GM12878 (cell line): Measurements from ENCODE around the gene CGA. TPM values are rescaled to one million over a fixed set of nuclear protein-coding genes. Genes with fewer than 3 reads are reported as not detected.

Experiments
- ATAC-seq: fragments of 200-7000 bp; cut with Tn5 transposase; 3 replicates; pipeline ENCODE4 v1.9.1; 2020; ENCODE audit warnings: mild to moderate bottlenecking, moderate library complexity
- BruUV-seq: library from RNA; stranded (reverse); fragments of 400-500 nt; replicated peaks from 2 replicates; lab custom pipeline; 2021; lab: Mats Ljungman, UMichigan
- CTCF ChIA-PET: fragments of 300-600 bp; sonication (Branson Sonifier 250); formaldehyde crosslinking; extraction: SDS; loops from one replicate; lab custom pipeline; 2021; ENCODE audit warnings: inconsistent platforms; lab: Yijun Ruan, JAX
- POLR2A ChIA-PET: fragments of 350-600 bp; formaldehyde crosslinking; extraction: SDS; loops from one replicate; lab custom pipeline; 2021; ENCODE audit warnings: inconsistent platforms; lab: Charles Lee
- RAD21 ChIA-PET: fragments of 300-600 bp; sonication (Branson Sonifier 250); formaldehyde crosslinking; loops from one replicate; lab custom pipeline; 2023; ENCODE audit warnings: antibody characterized with exemption; ENCODE audit not compliant: unreplicated experiment; lab: Charles Lee
- SMC1A ChIA-PET: fragments of 300-600 bp; sonication (Branson Sonifier 250); formaldehyde crosslinking; loops from one replicate; lab custom pipeline; 2023; ENCODE audit not compliant: unreplicated experiment, uncharacterized antibody; lab: Charles Lee
- DNase-seq: peaks from one replicate; pipeline ENCODE4 v3.0.0-alpha.2; 2011; ENCODE audit warnings: low read depth, low spot score
- FAIRE-seq: peaks from 3 replicates; lab custom pipeline; 2011; peaks lifted over from hg19 to GRCh38; lab: Jason Lieb, UNC
- H2AFZ ChIP-seq: 2 replicates; pipeline ENCODE4 v1.6.0; 2011; ENCODE audit warnings: low read depth, low read length, control low read depth; ENCODE audit not compliant: control insufficient read depth
- H3K27ac ChIP-seq: 2 replicates; pipeline ENCODE4 v1.5.1; 2011; ENCODE audit warnings: control low read depth; ENCODE audit not compliant: control insufficient read depth, insufficient read depth
- H3K27me3 ChIP-seq, 2 experiments: replicated peaks in 1 of 2; 2 replicates each; pipeline versions ENCODE4 v1.6.0 to v1.6.1; 2011; ENCODE audit warnings: low read length in 1 of 2; ENCODE audit not compliant: control insufficient read depth in 2 of 2, insufficient read depth in 2 of 2
- H3K36me3 ChIP-seq, 2 experiments: 2 replicates each; pipeline ENCODE4 v1.5.1; 2011; ENCODE audit warnings: low read length in 1 of 2; ENCODE audit not compliant: control insufficient read depth in 2 of 2, insufficient read depth in 2 of 2
- H3K4me1 ChIP-seq: 2 replicates; pipeline ENCODE4 v1.6.1; 2011; ENCODE audit warnings: mild to moderate bottlenecking, low read length, moderate library complexity, mixed read lengths; ENCODE audit not compliant: control insufficient read depth, insufficient read depth
- H3K4me2 ChIP-seq: 2 replicates; pipeline ENCODE4 v1.6.0; 2011; ENCODE audit warnings: control low read depth; ENCODE audit not compliant: control insufficient read depth, insufficient read depth
- H3K4me3 ChIP-seq: fragments of 200-600 bp; sonication (generic); 2 replicates; pipeline ENCODE4 v1.5.1; 2016
- H3K79me2 ChIP-seq: 2 replicates; pipeline ENCODE4 v1.6.0; 2011; ENCODE audit warnings: low read length; ENCODE audit not compliant: control insufficient read depth, insufficient read depth
- H3K9ac ChIP-seq: 2 replicates; pipeline ENCODE4 v1.8.0; 2011; ENCODE audit warnings: low read length, control low read depth, mixed read lengths; ENCODE audit not compliant: control insufficient read depth, insufficient read depth
- H3K9me3 ChIP-seq: replicated peaks from 3 replicates; pipeline ENCODE4 v1.5.1; 2011; ENCODE audit warnings: mild to moderate bottlenecking, low read length; ENCODE audit not compliant: control insufficient read depth, insufficient read depth
- H4K20me1 ChIP-seq: 2 replicates; pipeline ENCODE4 v1.6.0; 2011; ENCODE audit not compliant: control insufficient read depth, insufficient read depth
- FOXK2 ChIP-seq: fragments of 450-650 bp; IDR thresholded peaks from 2 replicates; pipeline ENCODE4 v1.6.1; 2017; ENCODE audit warnings: mild to moderate bottlenecking, moderate library complexity
- FOXM1 ChIP-seq: IDR thresholded peaks from 2 replicates; pipeline ENCODE4 v1.6.1; 2012; ENCODE audit warnings: low read depth, mild to moderate bottlenecking, inconsistent platforms, low read length, moderate library complexity
- GABPA ChIP-seq: IDR thresholded peaks from 2 replicates; pipeline ENCODE4 v1.6.1; 2014; ENCODE audit warnings: antibody characterized with exemption, low read depth, mild to moderate bottlenecking, inconsistent platforms
- GATAD2B ChIP-seq: fragments of 450-650 bp; conservative IDR thresholded peaks from 2 replicates; pipeline ENCODE4 v1.6.1; 2017; ENCODE audit warnings: low read depth, mild to moderate bottlenecking, moderate library complexity
- IKZF1 ChIP-seq: fragments of 450-650 bp; conservative IDR thresholded peaks from 2 replicates; pipeline ENCODE4 v1.6.1; 2017; ENCODE audit warnings: antibody characterized with exemption, mild to moderate bottlenecking
- POLR2AphosphoS2 ChIP-seq: IDR thresholded peaks from 2 replicates; pipeline ENCODE4 v1.6.1; 2011; ENCODE audit warnings: low read depth, mild to moderate bottlenecking, low read length, improper control_type of control experiment, moderate library complexity
- RFX5 ChIP-seq: IDR thresholded peaks from 2 replicates; pipeline ENCODE4 v1.6.1; 2011; ENCODE audit warnings: low read depth, low read length, improper control_type of control experiment
- SIN3A ChIP-seq: IDR thresholded peaks from 2 replicates; pipeline ENCODE4 v1.6.1; 2012; ENCODE audit warnings: low read depth, low read length, improper control_type of control experiment
- SMC3 ChIP-seq: IDR thresholded peaks from 2 replicates; pipeline ENCODE4 v1.6.1; 2011; ENCODE audit warnings: low read length, improper control_type of control experiment, borderline replicate concordance
- SREBF1 ChIP-seq: IDR thresholded peaks from 2 replicates; pipeline ENCODE4 v1.6.1; 2012; ENCODE audit warnings: mild to moderate bottlenecking, low read length
- SUPT20H ChIP-seq: IDR thresholded peaks from 2 replicates; pipeline ENCODE4 v1.6.1; 2011; ENCODE audit warnings: low read depth, mild to moderate bottlenecking, low read length, moderate library complexity, borderline replicate concordance; ENCODE audit not compliant: control insufficient read depth
- TARDBP ChIP-seq: IDR thresholded peaks from 2 replicates; pipeline ENCODE4 v1.6.1; 2016; ENCODE audit warnings: borderline replicate concordance
- TCF3 ChIP-seq: IDR thresholded peaks from 2 replicates; pipeline ENCODE4 v1.6.1; 2012; ENCODE audit warnings: low read depth, mild to moderate bottlenecking, low read length, borderline replicate concordance; ENCODE audit not compliant: insufficient read depth
- in situ Hi-C: fragments of 300-500 bp; cut with MboI; formaldehyde crosslinking; loops from 9 replicates; pipeline ENCODE4 v1.14.3; 2018; ENCODE audit warnings: mixed read lengths
- intact Hi-C: fragments of 100-400 bp; cut with micrococcal nuclease; formaldehyde crosslinking; loops from one replicate; pipeline ENCODE4 v1.14.2; 2022; ENCODE audit not compliant: unreplicated experiment
- polyA plus RNA-seq, 11 experiments: library from polyadenylated mRNA; depleted of rRNA in 4 of 11; unstranded in 6 of 11; stranded (reverse) in 5 of 11; fragments of >200 nt; fragmentation: Nextera tagmentation in 4 of 11; fragmentation: Illumina TruSeq in 1 of 11; extraction: Ambion mirVana in 4 of 11; extraction: Trizol in 1 of 11; gene quantifications; 1 replicate in 1 of 11; 2 replicates in 10 of 11; pipeline versions ENCODE4 v1.2.1 to v1.2.3, GENCODE V29; 2011 to 2016; ENCODE audit warnings: inconsistent platforms in 2 of 11, missing spikeins in 2 of 11, low read depth in 1 of 11
- total RNA-seq, 4 experiments: library from RNA; depleted of rRNA in 3 of 4; stranded (reverse); fragments of >200 nt in 3 of 4; fragmentation: Illumina TruSeq in 1 of 4; extraction: Trizol in 1 of 4; gene quantifications; 2 replicates each; pipeline versions ENCODE4 v1.2.1 to v1.2.3, GENCODE V29; 2013 to 2021
- TF ChIP-seq, protein P1 (sequence below): fragments of 450-650 bp; IDR thresholded peaks from 2 replicates; pipeline ENCODE4 v1.6.1; 2016; ENCODE audit warnings: mild to moderate bottlenecking, moderate library complexity, borderline replicate concordance
- TF ChIP-seq, protein P2 (sequence below): fragments of 450-650 bp; IDR thresholded peaks from 2 replicates; pipeline ENCODE4 v1.6.1; 2017; ENCODE audit warnings: mild to moderate bottlenecking, low read depth, inconsistent platforms; ENCODE audit not compliant: poor library complexity, severe bottlenecking
- TF ChIP-seq, protein P3 (sequence below): fragments of 450-650 bp; IDR thresholded peaks from 2 replicates; pipeline ENCODE4 v1.6.1; 2017; ENCODE audit warnings: mild to moderate bottlenecking, moderate library complexity

Gene CGA
- total and polyA plus RNA-seq, 10 of the 15 experiments (the other 5 are each of a cell fraction or from before 2014, with no cell fraction given): 0.10 to 0.27 (median 0.12) TPM; not detected in 6

DNA sequence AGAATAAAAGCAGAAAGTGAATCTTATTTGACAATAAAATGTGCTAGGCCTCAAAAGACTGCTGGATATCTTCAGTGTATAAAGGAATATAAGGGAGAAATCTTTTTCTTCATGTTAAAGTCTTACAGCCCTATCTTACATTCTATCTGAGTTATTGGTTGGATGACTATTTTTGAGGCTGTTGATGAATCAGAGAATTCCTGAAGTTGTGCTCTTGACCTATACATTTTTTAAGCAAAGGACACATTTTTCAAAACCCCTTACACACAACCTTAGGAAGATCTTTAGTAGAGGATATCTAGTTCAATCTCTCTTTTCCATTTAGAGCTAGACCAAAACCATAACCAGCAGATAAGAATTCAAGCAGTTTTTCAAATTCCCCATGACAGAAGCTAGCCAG lies 10.9 kb upstream of the CGA start:
- Histone ChIP-seq H4K20me1 (no peaks in the 10 kb centered on the region), H3K4me2 (no peak overlapping the region), H3K9me3 (no peaks in the 10 kb centered on the region), H3K4me1 (no peaks in the 10 kb centered on the region), H3K9ac (no peak overlapping the region), H3K4me3 (no peak overlapping the region), H3K79me2 (no peaks in the 10 kb centered on the region), H3K27me3 (no peaks in the 10 kb centered on the region), H3K27ac (no peak overlapping the region), H2AFZ (no peak overlapping the region), H3K36me3 (no peaks in the 10 kb centered on the region)
- CTCF ChIA-PET: interaction anchor here (1.1 to 1.5 kb wide), 3 partner anchors 10 to 30 kb away, joined by 3 to 6 read pairs (median 3); partner anchors contain the start of gene CGA
- no TSS peak for BruUV-seq
- FAIRE-seq: no peak
- no peak for DNase-seq
- in situ Hi-C loops (no loop called here), intact Hi-C loops (no loop called here)
- RAD21 ChIA-PET: no interaction called here
- no peak for ATAC-seq
- POLR2A ChIA-PET: interaction anchor here (0.6 kb wide), 1 partner anchor 647 kb away, joined by 4 read pairs; no protein-coding TSS in a partner anchor
- SMC1A ChIA-PET: interaction anchor here (1.2 to 2.6 kb wide), 2 partner anchors 11 to 13 kb away, joined by 3 to 8 read pairs; no protein-coding TSS in a partner anchor
- TF ChIP-seq POLR2AphosphoS2: no peak
- no peak for TF ChIP-seq SUPT20H
- TF ChIP-seq FOXK2: no peak
- TF ChIP-seq TCF3: no peak
- TF ChIP-seq TARDBP: no peak
- TF ChIP-seq SIN3A: no peak
- TF ChIP-seq SMC3: no peak
- TF ChIP-seq IKZF1: no peak
- TF ChIP-seq GABPA: no peak
- no peak for TF ChIP-seq GATAD2B
- TF ChIP-seq, protein P1, sequence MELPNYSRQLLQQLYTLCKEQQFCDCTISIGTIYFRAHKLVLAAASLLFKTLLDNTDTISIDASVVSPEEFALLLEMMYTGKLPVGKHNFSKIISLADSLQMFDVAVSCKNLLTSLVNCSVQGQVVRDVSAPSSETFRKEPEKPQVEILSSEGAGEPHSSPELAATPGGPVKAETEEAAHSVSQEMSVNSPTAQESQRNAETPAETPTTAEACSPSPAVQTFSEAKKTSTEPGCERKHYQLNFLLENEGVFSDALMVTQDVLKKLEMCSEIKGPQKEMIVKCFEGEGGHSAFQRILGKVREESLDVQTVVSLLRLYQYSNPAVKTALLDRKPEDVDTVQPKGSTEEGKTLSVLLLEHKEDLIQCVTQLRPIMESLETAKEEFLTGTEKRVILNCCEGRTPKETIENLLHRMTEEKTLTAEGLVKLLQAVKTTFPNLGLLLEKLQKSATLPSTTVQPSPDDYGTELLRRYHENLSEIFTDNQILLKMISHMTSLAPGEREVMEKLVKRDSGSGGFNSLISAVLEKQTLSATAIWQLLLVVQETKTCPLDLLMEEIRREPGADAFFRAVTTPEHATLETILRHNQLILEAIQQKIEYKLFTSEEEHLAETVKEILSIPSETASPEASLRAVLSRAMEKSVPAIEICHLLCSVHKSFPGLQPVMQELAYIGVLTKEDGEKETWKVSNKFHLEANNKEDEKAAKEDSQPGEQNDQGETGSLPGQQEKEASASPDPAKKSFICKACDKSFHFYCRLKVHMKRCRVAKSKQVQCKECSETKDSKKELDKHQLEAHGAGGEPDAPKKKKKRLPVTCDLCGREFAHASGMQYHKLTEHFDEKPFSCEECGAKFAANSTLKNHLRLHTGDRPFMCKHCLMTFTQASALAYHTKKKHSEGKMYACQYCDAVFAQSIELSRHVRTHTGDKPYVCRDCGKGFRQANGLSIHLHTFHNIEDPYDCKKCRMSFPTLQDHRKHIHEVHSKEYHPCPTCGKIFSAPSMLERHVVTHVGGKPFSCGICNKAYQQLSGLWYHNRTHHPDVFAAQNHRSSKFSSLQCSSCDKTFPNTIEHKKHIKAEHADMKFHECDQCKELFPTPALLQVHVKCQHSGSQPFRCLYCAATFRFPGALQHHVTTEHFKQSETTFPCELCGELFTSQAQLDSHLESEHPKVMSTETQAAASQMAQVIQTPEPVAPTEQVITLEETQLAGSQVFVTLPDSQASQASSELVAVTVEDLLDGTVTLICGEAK: no peak
- TF ChIP-seq, protein P2, sequence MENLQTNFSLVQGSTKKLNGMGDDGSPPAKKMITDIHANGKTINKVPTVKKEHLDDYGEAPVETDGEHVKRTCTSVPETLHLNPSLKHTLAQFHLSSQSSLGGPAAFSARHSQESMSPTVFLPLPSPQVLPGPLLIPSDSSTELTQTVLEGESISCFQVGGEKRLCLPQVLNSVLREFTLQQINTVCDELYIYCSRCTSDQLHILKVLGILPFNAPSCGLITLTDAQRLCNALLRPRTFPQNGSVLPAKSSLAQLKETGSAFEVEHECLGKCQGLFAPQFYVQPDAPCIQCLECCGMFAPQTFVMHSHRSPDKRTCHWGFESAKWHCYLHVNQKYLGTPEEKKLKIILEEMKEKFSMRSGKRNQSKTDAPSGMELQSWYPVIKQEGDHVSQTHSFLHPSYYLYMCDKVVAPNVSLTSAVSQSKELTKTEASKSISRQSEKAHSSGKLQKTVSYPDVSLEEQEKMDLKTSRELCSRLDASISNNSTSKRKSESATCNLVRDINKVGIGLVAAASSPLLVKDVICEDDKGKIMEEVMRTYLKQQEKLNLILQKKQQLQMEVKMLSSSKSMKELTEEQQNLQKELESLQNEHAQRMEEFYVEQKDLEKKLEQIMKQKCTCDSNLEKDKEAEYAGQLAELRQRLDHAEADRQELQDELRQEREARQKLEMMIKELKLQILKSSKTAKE: no peak
- no peak for TF ChIP-seq RFX5
- no peak for TF ChIP-seq FOXM1
- TF ChIP-seq, protein P3, sequence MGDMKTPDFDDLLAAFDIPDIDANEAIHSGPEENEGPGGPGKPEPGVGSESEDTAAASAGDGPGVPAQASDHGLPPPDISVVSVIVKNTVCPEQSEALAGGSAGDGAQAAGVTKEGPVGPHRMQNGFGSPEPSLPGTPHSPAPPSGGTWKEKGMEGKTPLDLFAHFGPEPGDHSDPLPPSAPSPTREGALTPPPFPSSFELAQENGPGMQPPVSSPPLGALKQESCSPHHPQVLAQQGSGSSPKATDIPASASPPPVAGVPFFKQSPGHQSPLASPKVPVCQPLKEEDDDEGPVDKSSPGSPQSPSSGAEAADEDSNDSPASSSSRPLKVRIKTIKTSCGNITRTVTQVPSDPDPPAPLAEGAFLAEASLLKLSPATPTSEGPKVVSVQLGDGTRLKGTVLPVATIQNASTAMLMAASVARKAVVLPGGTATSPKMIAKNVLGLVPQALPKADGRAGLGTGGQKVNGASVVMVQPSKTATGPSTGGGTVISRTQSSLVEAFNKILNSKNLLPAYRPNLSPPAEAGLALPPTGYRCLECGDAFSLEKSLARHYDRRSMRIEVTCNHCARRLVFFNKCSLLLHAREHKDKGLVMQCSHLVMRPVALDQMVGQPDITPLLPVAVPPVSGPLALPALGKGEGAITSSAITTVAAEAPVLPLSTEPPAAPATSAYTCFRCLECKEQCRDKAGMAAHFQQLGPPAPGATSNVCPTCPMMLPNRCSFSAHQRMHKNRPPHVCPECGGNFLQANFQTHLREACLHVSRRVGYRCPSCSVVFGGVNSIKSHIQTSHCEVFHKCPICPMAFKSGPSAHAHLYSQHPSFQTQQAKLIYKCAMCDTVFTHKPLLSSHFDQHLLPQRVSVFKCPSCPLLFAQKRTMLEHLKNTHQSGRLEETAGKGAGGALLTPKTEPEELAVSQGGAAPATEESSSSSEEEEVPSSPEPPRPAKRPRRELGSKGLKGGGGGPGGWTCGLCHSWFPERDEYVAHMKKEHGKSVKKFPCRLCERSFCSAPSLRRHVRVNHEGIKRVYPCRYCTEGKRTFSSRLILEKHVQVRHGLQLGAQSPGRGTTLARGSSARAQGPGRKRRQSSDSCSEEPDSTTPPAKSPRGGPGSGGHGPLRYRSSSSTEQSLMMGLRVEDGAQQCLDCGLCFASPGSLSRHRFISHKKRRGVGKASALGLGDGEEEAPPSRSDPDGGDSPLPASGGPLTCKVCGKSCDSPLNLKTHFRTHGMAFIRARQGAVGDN: no peak
- TF ChIP-seq SREBF1: no peak
